HUES64 (cell line): ENCODE measurements around the gene KCNQ1OT1.

ENCODE experiments used
- H3K27ac ChIP-seq: 2 replicates; pipeline ENCODE4 v1.7.0; 2013; ENCODE audit warnings: low read depth, low read length, inconsistent platforms
- H3K27me3 ChIP-seq: 2 replicates; pipeline ENCODE4 v1.6.1; 2013; ENCODE audit warnings: mild to moderate bottlenecking, low read length; ENCODE audit not compliant: insufficient read depth
- H3K36me3 ChIP-seq: 2 replicates; pipeline ENCODE4 v1.6.1; 2013; ENCODE audit warnings: mild to moderate bottlenecking, low read length; ENCODE audit not compliant: insufficient read depth
- H3K4me1 ChIP-seq: 2 replicates; pipeline ENCODE4 v1.6.1; 2013; ENCODE audit warnings: mild to moderate bottlenecking, low read length, moderate library complexity; ENCODE audit not compliant: insufficient read depth
- H3K4me3 ChIP-seq: 2 replicates; pipeline ENCODE4 v1.5.1; 2013; ENCODE audit warnings: mild to moderate bottlenecking, low read length, moderate library complexity
- H3K9ac ChIP-seq: 2 replicates; pipeline ENCODE4 v1.6.1; 2013; ENCODE audit warnings: mild to moderate bottlenecking, low read depth, low read length
- H3K9me3 ChIP-seq: 2 replicates; pipeline ENCODE4 v1.6.1; 2013; ENCODE audit warnings: low read depth, low read length; ENCODE audit not compliant: insufficient read depth
- WGBS: fragments of 150-250, 120-280 bp; methylation state at CpG from one replicate; pipeline ENCODE4 v1.1.7; 2013; ENCODE audit warnings: missing lambda C conversion rate; 5-methylcytosine and 5-hydroxymethylcytosine counted together

KCNQ1OT1 gene

DNA sequence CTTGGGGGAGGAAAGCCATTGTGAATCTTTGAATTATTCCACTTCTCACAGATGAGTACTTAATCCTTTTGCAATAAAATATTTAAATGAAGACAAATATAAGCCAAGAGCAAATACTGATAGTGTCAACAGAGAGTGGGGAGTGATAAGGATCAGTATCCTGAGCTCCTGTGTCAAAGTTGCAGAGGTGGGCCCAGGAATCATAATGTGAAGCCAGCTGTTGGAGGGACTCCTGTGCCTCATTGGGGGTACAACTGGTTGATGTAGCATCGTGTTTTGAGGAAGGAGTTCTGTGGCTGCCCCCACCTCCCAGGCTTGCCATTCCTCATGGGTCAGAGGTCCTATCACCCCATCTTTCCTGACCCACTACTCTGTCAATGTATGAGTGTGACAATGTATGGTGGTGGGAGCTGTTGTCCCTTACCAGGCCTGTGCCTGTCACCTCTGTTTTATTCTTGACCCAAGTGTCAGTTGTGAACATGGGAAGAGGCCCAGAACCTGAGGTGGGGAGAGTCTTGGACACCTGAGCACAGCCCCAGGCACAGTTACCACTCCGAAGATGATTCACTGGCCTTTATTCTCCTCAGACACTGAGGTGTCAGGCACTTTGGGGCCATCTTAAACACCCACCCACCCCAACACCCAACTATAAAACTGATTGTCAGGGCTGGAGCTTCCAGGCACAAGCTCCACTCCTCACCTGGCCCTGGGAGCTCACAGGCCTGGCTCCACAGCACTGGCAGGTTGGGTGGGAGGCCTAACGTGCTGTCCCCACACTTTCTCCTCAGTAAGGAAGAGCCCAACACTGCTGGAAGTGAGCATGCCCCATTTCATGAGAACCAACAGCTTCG is 38.4 kb downstream of the KCNQ1OT1 start:
- Histone ChIP-seq H3K4me3 (no peak overlapping the region), H3K27me3 (peaks cover 3% of the 10 kb centered on the region; the same call in 1 of the 2 replicates), H3K36me3 (0 out of 2 replicates have a peak, but pooled peaks cover 3% of the 10 kb centered on the region), H3K4me1 (no peaks in the 10 kb centered on the region), H3K27ac (no peak overlapping the region), H3K9me3 (peaks cover 59% of the 10 kb centered on the region), H3K9ac (no peak overlapping the region)
- WGBS, result 87% methylated on average over 4 of the region's 4 CpGs

DNA sequence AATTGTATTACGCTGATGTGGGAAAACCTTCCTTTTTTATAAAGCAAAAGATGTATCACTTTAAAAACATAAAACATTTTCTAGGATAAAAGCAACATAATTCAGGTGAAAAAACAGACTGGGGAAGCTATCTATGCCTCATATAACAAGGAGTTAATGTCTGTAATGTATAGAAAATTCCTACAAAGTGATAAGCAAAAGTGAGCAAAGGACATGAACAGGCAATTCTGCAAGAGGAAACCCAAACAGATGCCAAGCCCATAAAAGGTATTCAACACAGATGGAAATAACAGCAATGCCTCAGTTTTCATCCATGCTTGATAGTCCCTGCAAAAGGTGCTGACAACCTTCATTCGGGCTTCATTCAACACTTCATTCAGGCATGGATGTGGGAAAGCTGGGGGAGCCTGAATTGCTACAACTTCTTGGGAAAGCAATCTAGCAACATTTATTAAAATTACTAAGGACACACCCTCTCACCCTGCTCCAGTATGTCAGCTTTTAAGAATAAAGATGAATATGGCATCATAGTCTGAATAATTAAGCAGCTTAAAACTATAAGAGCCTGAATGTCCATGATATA is 39.3 kb downstream of the KCNQ1OT1 start:
- H3K9me3 ChIP-seq, result peaks cover 67% of the 10 kb centered on the region
- 100% methylated on average over 1 of the region's 2 CpGs for WGBS
- 0 out of 2 replicates have a peak, but pooled peaks cover 3% of the 10 kb centered on the region for H3K36me3 ChIP-seq

DNA sequence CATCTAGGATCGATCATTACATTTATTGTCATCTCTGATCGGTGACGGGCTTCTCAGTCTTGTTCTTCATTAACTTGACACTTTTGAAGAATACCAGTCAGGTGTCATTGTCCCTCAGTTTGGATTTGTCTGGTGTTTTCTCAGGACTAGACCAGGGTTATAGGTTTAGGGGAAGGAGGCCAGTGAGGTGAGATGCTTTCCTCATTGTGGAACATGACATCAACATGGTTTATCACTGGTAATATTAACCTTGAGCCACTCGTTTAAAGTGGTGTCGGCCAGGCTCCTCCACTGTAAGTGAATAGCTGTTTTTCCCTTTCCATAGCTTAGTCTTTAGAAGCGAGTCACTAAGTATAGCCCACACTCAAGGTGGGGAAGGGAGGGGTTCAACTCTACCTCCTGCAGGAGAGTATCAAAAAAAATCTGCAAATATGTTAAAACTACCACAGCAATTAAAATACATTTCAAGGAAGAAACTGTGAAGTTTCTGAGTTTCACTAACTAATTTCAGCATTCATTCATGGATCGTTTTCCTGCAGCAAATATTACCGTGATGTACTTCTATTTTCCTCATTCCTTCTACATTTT is 42.0 kb downstream of the KCNQ1OT1 start:
- H3K27me3 ChIP-seq, result 0 out of 2 replicates have a peak, but pooled peaks cover 3% of the 10 kb centered on the region
- no peak overlapping the region for H3K27ac ChIP-seq
- no peak overlapping the region for H3K9ac ChIP-seq
- peaks cover 84% of the 10 kb centered on the region for H3K9me3 ChIP-seq
- H3K4me1 ChIP-seq, result no peaks in the 10 kb centered on the region
- 91% methylated on average over 7 of the region's 8 CpGs for WGBS
- no peaks in the 10 kb centered on the region for H3K36me3 ChIP-seq
- H3K4me3 ChIP-seq, result no peak overlapping the region

More for the DNA sequence above, 39.3 kb downstream of the KCNQ1OT1 start:
- Histone ChIP-seq H3K27ac (no peak overlapping the region), H3K4me3 (no peak overlapping the region), H3K4me1 (no peaks in the 10 kb centered on the region), H3K27me3 (peaks cover 3% of the 10 kb centered on the region; the same call in 1 of the 2 replicates), H3K9ac (no peak overlapping the region)

DNA sequence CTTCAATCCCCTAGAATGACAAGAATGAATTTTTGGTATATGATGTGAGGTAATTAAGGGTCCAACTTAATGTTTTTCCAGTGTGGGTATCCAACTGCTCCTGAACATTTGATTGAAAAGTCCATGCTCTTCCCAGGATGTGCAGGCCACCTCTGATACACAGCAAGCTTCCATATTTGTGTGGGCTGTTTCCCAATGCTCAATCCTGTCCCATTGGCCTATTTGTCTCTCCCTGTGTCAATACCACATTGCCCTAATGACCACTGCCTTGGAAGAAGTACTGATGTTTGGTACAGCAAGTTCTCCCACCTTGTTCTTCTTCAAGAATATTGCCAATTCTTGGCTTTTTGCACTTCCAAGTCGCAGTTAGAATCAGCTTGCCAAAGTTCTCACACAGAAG is 42.9 kb downstream of the KCNQ1OT1 start:
- Histone ChIP-seq H3K9ac (no peak overlapping the region), H3K27me3 (0 out of 2 replicates have a peak, but pooled peaks cover 3% of the 10 kb centered on the region), H3K36me3 (no peaks in the 10 kb centered on the region)

DNA sequence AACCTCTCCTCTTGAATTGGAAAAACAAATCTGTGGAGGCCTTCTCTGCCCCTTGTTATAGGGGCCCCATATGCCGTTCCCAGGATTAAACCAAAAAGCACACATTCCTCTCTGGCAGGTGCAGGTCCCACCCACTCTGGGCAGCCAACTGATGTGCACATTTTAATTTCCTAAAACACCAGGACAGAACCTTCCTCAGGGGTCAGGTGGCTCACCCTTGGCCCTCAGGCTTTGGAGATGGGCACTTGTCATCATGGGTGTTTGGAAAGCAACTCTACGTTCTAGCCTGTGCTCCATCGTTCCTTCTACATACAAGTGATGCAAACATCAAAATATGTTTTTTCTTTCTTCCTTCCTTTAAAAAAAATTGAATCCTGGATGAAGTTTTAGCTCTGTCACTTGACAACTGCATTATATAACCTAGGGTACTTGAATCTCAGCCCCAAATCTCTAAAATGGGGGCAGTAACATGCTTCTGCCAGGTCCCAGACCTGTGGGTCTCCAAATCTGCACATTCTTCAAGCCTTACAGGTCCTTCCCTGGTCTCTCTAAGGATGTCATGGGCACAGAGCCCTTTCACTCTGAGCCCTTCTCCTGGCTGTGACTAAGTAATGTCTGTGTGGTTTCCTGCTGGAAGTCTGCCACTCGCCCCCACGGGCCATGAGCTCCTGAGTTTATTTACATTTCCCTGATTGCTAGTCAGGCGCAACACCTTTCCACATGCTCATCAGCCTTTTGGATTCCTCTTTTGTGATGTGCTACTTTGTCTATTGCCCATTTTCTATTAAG is 43.8 kb downstream of the KCNQ1OT1 start:
- Histone ChIP-seq H3K9me3 (peaks cover 89% of the 10 kb centered on the region), H3K27me3 (0 out of 2 replicates have a peak, but pooled peaks cover 3% of the 10 kb centered on the region), H3K36me3 (no peaks in the 10 kb centered on the region), H3K9ac (no peak overlapping the region), H3K27ac (no peak overlapping the region), H3K4me1 (no peaks in the 10 kb centered on the region), H3K4me3 (no peak overlapping the region)
- WGBS, result 87% methylated on average over 6 of the region's 6 CpGs

More for the DNA sequence above, 42.9 kb downstream of the KCNQ1OT1 start:
- no peak overlapping the region for H3K27ac ChIP-seq
- H3K4me3 ChIP-seq, result no peak overlapping the region
- no peaks in the 10 kb centered on the region for H3K4me1 ChIP-seq
- 100% methylated on average over 1 of the region's 1 CpG for whole genome bisulfite sequencing
- H3K9me3 ChIP-seq, result peaks cover 89% of the 10 kb centered on the region

DNA sequence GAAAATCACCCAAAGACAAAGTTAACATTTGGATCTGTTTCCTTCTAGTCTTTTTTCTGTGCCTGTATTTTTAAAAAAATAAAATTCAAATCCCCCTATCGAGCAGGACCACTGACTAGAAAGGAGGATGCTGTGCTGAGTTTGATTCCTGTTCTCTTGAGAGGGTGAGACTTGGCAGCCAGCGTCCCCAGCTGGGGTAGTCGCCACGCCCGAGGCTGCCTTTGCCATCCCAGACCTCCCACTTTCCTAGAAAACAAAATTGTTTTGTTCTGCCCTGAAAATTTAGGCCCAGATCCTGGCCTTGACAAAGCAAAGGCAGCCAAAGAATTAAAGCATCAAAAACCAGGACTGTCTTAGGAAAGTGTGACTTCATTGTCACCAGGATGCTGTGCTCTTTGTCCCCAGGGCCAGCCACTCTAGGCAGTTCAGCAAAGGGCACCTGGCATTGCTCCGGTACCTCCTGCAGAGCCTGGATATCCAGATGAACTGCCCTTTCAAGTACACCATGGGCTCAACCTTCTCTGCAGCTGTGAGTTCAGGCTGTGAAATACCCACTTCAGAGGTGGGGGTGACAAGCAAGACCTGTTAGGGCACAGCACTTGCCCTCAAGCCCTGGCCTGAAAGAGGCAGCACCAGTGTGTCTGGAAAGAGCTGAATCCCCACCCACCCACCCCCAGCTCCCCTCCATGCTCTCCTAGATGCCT is 44.6 kb downstream of the KCNQ1OT1 start:
- Histone ChIP-seq H3K27me3 (0 out of 2 replicates have a peak, but pooled peaks cover 8% of the 10 kb centered on the region), H3K4me3 (no peak overlapping the region), H3K9ac (no peak overlapping the region), H3K9me3 (peaks cover 89% of the 10 kb centered on the region), H3K4me1 (no peaks in the 10 kb centered on the region), H3K27ac (no peak overlapping the region), H3K36me3 (no peaks in the 10 kb centered on the region)
- 93% methylated on average over 6 of the region's 6 CpGs for WGBS

DNA sequence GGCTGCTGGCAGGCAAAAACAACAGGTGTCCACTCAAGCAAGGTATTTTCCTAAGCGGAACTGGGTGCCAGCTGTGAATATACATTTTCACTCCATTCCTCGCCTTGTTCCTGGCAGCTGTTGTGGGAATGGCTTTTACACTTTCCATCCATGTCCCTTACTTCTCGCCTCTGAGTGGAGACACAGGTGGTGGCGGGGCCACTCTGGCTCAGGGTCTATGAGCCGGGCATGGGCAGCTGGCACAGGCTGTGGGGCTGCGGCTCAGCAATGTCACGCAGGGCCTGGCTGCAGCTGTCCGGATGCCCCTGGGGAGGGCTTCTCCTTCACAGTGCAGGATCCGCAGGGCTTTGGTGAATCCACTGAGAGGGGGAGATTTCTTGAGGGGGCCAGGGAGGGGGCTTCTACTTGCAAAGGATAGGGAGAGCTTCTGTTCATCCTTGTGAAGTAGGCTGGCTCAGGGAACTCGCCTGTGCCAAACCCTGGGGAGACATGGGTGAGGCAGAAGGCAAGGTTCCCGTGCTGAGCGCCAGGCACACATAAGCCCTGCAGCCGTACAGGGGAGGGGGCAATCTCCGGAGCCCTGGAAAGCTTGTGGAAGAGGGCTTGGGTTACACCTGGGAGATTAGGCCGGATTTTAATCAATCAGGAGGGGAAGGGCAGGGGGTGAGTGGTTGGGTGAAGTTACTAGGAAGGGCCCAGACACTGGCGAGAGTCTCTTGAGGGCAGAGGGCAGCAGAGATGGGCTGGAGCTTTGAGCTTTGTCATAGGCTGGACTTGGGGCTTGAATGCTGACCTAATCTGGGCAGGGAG is 45.7 kb downstream of the KCNQ1OT1 start:
- Histone ChIP-seq H3K4me3 (no peak overlapping the region), H3K4me1 (no peaks in the 10 kb centered on the region), H3K9ac (no peak overlapping the region), H3K27me3 (0 out of 2 replicates have a peak, but pooled peaks cover 8% of the 10 kb centered on the region), H3K36me3 (no peaks in the 10 kb centered on the region), H3K27ac (no peak overlapping the region), H3K9me3 (peaks cover 89% of the 10 kb centered on the region)
- WGBS, result 93% methylated on average over 16 of the region's 16 CpGs

DNA sequence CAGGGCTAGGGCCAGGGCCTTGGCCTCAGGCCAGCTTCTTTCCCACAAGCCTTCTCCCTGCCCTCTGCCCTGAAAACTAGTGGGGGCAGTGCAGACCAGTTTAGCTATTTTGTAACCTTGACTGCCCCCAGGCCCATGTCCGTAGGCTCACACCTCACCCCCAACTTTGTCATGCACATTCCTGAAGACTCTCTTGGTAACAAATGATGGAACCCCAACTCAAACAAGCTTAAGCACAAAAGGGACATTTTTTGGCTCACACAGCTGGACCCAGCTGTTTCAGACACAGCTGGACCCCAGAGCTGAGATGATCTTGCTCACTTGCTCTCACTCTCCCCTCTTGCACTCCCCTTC is 46.6 kb downstream of the KCNQ1OT1 start:
- peaks cover 89% of the 10 kb centered on the region for H3K9me3 ChIP-seq
- H3K4me1 ChIP-seq, result no peaks in the 10 kb centered on the region
- 0 out of 2 replicates have a peak, but pooled peaks cover 8% of the 10 kb centered on the region for H3K27me3 ChIP-seq
- 79% methylated on average over 1 of the region's 1 CpG for WGBS
- no peaks in the 10 kb centered on the region for H3K36me3 ChIP-seq
- H3K9ac ChIP-seq, result no peak overlapping the region
- no peak overlapping the region for H3K4me3 ChIP-seq
- no peak overlapping the region for H3K27ac ChIP-seq

DNA sequence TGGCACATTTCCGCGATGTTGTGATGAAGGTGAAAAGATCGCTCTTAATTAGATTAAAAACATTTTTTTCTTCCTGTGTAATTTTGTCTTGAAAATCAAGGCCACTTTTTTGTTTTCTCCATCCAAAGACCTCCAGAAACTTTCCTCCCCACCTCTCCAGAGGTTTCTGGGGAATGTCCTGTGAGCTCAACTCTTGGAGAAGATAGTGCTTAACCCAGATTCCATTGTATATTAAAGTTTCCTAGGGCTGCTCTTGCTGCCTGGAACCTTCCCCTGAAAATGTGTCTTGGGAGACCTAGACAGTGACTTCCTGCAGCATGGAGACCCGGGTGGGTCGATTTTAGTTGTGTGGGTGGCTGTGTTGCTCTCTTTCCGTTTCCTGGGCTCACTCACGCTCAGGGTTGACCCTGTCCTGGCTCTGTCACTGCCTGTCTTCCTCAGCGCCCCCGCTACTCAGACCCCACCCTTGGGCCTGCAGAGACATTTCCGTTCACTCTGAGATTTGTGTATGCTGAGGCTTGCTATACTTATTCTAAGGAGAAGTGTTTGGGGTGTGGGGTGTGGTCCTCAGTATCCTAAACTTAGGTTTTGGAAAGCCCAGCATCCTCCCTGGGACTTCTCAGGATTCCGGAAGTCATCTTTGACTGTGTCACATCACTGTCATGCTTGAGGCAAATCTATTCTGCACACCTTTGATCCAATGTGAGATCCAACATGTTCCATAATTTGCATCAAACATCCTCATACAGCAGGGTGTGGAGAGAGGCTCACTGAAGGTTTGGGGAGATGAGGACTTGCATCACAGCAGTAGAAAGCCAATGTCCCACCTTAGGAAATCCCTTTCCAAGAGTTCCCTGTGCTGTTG is 47.2 kb downstream of the KCNQ1OT1 start:
- Histone ChIP-seq H3K27ac (no peak overlapping the region), H3K9me3 (peaks cover 89% of the 10 kb centered on the region), H3K4me1 (no peaks in the 10 kb centered on the region), H3K9ac (no peak overlapping the region), H3K4me3 (no peak overlapping the region), H3K36me3 (no peaks in the 10 kb centered on the region), H3K27me3 (0 out of 2 replicates have a peak, but pooled peaks cover 6% of the 10 kb centered on the region)
- 94% methylated on average over 8 of the region's 11 CpGs for WGBS
